WERI-Rb-1 (cell line): ENCODE data around the gene COL17A1.

Experiments used
- DNase-seq: peaks from one replicate; pipeline ENCODE4 v3.0.0-alpha.2; 2020
- H3K27ac ChIP-seq: fragments of 250-450 bp; sonication (Bioruptor Pico); 2 replicates; pipeline ENCODE4 v1.5.1; 2020; ENCODE audit warnings: mild to moderate bottlenecking, moderate library complexity
- H3K27me3 ChIP-seq: fragments of 250-450 bp; sonication (Bioruptor Pico); 2 replicates; pipeline ENCODE4 v1.5.1; 2021; ENCODE audit warnings: mild to moderate bottlenecking, low read depth, moderate library complexity; ENCODE audit not compliant: insufficient read depth, severe bottlenecking
- H3K36me3 ChIP-seq: fragments of 250-450 bp; sonication (Bioruptor Pico); 2 replicates; pipeline ENCODE4 v1.5.1; 2020; ENCODE audit warnings: mild to moderate bottlenecking, moderate library complexity
- H3K4me3 ChIP-seq: 2 replicates; pipeline ENCODE4 v1.5.1; 2011; ENCODE audit warnings: low read depth, mild to moderate bottlenecking, control low read depth, low read length
- H3K9me3 ChIP-seq: fragments of 250-450 bp; sonication (Bioruptor Pico); 2 replicates; pipeline ENCODE4 v1.5.1; 2021; ENCODE audit warnings: mild to moderate bottlenecking, moderate library complexity; ENCODE audit not compliant: severe bottlenecking
- TF ChIP-seq, protein P1 (sequence below): IDR thresholded peaks from 2 replicates; pipeline ENCODE4 v1.5.1; 2011; ENCODE audit warnings: low read depth, mild to moderate bottlenecking, control low read depth, inconsistent platforms, low read length

COL17A1 gene

DNA sequence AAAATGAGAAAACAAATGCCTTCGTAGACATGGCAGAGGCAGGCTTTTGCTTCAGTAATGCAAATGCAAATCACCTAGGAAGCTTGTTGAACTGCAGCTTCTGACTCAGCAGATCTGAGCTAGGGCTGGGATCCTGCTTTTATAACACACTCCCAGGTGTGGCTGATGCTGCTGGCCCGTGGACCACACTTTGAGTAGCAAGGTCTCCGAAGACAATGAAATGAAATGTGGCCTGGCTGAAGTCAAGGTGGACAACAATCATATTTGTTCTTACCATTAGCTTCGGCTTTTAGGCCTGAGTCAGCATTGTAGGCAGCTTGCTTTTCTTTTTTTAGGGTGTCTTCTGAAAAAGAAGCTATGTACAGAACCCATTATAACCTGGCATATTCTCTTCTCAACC is 26.3 kb downstream of the COL17A1 start:
- DNase-seq: no peak
- H3K27ac ChIP-seq: no peak overlapping the region
- TF ChIP-seq, protein P1, sequence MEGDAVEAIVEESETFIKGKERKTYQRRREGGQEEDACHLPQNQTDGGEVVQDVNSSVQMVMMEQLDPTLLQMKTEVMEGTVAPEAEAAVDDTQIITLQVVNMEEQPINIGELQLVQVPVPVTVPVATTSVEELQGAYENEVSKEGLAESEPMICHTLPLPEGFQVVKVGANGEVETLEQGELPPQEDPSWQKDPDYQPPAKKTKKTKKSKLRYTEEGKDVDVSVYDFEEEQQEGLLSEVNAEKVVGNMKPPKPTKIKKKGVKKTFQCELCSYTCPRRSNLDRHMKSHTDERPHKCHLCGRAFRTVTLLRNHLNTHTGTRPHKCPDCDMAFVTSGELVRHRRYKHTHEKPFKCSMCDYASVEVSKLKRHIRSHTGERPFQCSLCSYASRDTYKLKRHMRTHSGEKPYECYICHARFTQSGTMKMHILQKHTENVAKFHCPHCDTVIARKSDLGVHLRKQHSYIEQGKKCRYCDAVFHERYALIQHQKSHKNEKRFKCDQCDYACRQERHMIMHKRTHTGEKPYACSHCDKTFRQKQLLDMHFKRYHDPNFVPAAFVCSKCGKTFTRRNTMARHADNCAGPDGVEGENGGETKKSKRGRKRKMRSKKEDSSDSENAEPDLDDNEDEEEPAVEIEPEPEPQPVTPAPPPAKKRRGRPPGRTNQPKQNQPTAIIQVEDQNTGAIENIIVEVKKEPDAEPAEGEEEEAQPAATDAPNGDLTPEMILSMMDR: no peak

DNA sequence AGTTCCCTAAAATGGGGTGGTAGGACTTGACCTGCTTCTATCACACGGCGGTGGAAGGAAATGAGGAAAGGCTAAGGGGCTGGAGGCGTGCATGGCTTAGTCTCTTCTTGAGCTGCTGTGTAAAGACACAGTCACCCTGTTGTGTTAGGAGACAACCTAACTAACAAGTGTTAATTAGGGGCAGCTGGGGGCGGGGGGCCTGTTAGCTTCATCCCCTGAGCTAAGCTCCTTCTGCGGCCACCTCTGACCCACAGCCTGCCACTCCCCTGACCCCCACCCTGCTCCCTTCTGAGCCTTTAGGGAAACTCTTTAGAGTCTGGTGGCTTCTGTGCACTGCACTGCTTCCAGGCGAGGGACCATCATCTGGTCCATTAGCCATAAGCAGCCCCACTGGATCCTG is 28.0 kb downstream of the COL17A1 start:
- Histone ChIP-seq H3K9me3 (no peaks in the 10 kb centered on the region), H3K4me3 (no peak overlapping the region), H3K27me3 (no peaks in the 10 kb centered on the region), H3K27ac (no peak overlapping the region), H3K36me3 (no peaks in the 10 kb centered on the region)
- peak; percentile 33 for DNase-seq
- TF ChIP-seq, protein P1: no peak

More for the DNA sequence above, 26.3 kb downstream of the COL17A1 start:
- Histone ChIP-seq H3K9me3 (no peaks in the 10 kb centered on the region), H3K36me3 (no peaks in the 10 kb centered on the region), H3K27me3 (no peaks in the 10 kb centered on the region), H3K4me3 (no peak overlapping the region)

DNA sequence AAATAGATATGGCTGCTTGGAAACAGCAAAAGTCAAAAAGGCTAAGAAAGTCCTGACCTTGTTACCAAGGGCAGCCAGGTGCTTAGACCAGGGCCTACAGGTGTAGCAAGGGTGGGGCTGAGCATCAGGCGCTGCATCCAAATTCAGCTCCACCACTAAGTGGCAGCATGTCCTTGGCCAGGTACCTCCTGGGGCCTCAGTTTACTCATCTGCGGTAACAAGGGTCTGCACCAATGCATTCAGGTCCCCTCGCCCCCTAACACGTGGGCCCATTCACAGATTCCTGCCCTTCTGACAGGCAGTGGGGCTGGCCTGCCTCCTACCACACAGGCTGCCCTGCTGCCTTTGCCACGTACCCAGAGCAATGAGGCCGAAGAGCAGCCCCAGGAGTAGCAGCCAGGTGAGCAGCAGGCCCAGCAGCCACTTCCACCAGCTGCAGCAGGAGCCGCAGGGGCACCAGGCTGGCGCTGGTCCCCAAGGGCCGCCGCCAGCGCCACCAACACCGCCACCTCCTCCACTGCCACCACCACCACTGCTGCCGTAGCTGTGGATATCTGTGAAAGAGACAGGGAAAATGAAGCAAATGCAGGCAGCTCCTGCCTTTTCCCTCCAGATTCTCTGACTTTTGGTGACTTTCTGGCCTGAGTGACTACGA is 28.9 kb downstream of the COL17A1 start:
- no peaks in the 10 kb centered on the region for H3K9me3 ChIP-seq
- H3K4me3 ChIP-seq: no peak overlapping the region
- no peaks in the 10 kb centered on the region for H3K27me3 ChIP-seq
- TF ChIP-seq, protein P1: peak; percentile 33; the same call in 1 of the 2 replicates
- H3K27ac ChIP-seq: no peak overlapping the region
- no peak for DNase-seq
- no peaks in the 10 kb centered on the region for H3K36me3 ChIP-seq

DNA sequence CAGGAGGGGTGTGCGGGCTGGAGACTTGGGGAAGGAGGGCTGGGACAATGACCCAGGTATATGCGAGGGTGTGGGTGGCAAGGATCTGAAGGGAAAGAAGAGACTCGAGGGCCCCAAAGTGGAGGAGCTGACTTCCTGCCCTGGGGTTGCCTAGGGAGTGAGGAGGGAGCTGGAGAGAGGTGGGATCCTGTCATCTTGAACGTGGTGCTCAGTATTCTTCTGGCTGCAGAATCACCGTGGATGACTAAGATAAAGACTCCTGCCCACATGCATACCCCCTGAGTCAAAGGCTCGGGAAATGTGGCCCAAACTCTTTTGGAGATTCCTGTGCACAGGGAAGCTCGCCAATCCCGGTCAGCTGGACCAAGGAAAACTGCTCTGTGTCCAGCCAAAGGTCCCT is 31.2 kb downstream of the COL17A1 start:
- no peaks in the 10 kb centered on the region for H3K27me3 ChIP-seq
- no peak for DNase-seq
- H3K4me3 ChIP-seq: no peak overlapping the region
- no peaks in the 10 kb centered on the region for H3K36me3 ChIP-seq
- TF ChIP-seq, protein P1: no peak
- H3K9me3 ChIP-seq: no peaks in the 10 kb centered on the region
- no peak overlapping the region for H3K27ac ChIP-seq

DNA sequence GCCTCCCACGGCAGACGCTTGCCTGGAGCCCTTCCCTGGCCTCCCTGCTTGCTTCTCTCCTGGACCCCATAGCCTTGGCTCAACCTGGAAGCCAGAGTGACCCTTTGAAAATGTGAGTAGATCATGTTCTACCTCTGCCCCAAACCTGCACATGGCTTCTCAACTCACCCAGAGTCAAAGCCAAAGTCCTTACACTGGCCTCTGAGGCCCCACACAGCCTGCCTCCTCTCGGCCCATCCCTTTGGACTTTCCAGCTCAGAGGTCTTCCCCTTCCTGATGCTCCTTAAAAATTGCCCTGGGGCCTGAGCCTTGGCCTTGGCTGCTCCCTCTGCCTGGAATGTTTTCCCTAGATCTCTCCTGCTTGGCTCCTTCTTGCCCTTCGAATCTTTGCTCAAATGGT is 32.5 kb downstream of the COL17A1 start:
- Histone ChIP-seq H3K27ac (no peak overlapping the region), H3K36me3 (no peaks in the 10 kb centered on the region), H3K4me3 (no peak overlapping the region), H3K27me3 (no peaks in the 10 kb centered on the region), H3K9me3 (no peaks in the 10 kb centered on the region)
- no peak for DNase-seq
- TF ChIP-seq, protein P1: no peak

DNA sequence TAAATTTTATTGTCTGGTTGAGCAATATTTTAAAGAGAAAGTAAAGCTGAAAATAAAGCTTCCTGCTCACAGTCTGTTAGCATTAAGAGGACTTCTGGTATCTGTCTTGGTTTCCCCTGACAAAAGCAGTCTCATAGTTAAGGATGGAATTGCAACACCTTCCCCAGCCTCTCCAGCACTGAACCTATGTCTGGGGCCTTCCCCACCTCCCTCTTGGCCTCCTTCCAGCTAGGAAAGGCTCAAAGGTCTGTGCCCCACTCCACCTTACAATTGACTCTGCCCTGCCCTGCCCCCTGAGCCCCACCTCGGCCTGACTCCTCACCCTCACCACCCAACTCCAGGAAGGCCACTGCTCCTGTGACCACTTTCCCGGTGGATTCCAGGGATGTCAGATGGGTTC is 33.2 kb downstream of the COL17A1 start:
- Histone ChIP-seq H3K27me3 (no peaks in the 10 kb centered on the region), H3K27ac (no peak overlapping the region), H3K36me3 (no peaks in the 10 kb centered on the region), H3K4me3 (no peak overlapping the region), H3K9me3 (no peaks in the 10 kb centered on the region)
- DNase-seq: no peak
- TF ChIP-seq, protein P1: no peak
